Measurements from ENCODE around the gene BRIP1.

The BRIP1 gene

DNA sequence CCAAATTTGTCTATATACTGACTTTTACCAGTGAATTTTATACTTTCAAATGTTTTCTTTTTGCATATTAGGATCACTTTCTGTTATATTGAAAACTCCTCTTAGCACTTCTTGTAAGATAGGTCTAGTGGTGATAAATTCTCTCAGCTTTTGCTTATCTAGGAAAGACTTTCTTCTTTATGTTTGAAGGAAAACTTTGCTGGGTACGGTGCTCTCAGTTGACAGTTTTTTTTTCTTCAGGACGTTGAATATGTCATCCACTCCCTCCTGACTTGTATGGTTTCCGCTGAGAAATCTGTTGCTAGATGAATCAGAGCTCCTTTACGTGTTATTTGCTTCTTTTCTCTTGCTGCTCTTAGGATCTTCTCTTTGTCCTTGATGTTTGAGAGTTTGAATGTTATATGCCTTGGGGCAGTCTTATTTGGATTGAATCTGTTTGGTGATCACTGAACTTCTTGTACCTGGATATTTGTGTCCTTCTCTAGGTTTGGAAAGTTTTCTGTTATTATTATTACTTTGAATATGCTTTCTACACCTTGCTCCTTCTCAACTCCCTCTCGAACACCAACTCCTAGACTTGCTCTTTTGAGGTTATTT is 228.3 kb downstream of the BRIP1 start:
- TF ChIP-seq ZFP3 (CRISPR knock-in tag; IDR thresholded peaks at IDR 0.05), result no peak
- TF ChIP-seq, protein P1, sequence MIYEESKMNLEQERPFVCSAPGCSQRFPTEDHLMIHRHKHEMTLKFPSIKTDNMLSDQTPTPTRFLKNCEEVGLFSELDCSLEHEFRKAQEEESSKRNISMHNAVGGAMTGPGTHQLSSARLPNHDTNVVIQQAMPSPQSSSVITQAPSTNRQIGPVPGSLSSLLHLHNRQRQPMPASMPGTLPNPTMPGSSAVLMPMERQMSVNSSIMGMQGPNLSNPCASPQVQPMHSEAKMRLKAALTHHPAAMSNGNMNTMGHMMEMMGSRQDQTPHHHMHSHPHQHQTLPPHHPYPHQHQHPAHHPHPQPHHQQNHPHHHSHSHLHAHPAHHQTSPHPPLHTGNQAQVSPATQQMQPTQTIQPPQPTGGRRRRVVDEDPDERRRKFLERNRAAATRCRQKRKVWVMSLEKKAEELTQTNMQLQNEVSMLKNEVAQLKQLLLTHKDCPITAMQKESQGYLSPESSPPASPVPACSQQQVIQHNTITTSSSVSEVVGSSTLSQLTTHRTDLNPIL (CRISPR knock-in tag; IDR thresholded peaks at IDR 0.05; ENCODE audit: low read depth), result no peak
- TF ChIP-seq ZNF70 (CRISPR knock-in tag; IDR thresholded peaks at IDR 0.05), result no peak
- no peak for TF ChIP-seq ZNF565 (CRISPR knock-in tag; conservative IDR thresholded peaks at IDR 0.05; ENCODE audit: low read depth)
- no peak for TF ChIP-seq CSDC2 (CRISPR knock-in tag; IDR thresholded peaks at IDR 0.05)
- no peak for TF ChIP-seq RARB (CRISPR knock-in tag; IDR thresholded peaks at IDR 0.05)
- TF ChIP-seq ZC3H10 (CRISPR knock-in tag; IDR thresholded peaks at IDR 0.05), result no peak
- TF ChIP-seq TCF4 (CRISPR knock-in tag; IDR thresholded peaks at IDR 0.05; ENCODE audit: borderline replicate concordance), result no peak
- no peak for TF ChIP-seq ESRRG (CRISPR knock-in tag; IDR thresholded peaks at IDR 0.05)
- TF ChIP-seq PPARA (CRISPR knock-in tag; IDR thresholded peaks at IDR 0.05; ENCODE audit: borderline replicate concordance), result no peak
- TF ChIP-seq OSR1 (CRISPR knock-in tag; IDR thresholded peaks at IDR 0.05), result no peak
- TF ChIP-seq BACH2 (CRISPR knock-in tag; IDR thresholded peaks at IDR 0.05; ENCODE audit: borderline replicate concordance), result no peak
- TF ChIP-seq ARNTL (CRISPR knock-in tag; IDR thresholded peaks at IDR 0.05; ENCODE audit: borderline replicate concordance, low read depth), result no peak
- ATAC-seq, result no peak

DNA sequence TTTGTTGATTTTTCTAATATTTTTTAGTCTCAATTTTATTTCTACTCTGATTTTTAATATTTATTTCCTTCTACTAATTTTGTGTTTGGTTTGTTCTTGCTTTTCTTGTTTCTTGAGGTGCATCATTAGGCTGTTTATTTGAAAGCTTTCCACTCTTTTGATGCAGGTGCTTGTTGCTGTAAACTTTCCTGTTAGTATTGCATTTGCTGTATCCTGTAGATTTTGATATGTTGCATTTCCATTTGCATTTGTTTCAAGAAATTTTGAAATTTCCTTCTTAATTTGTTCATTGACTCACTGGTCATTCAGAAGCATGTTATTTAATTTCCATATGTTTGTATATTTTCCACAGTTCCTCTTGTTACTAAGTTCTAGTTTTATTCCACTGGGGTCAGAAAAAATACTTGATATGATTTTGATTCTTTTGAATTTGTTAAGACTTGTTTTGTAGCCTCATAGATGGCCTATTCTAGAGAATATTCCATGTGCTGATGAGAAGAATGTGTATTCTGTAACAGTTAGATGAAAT is 229.3 kb downstream of the BRIP1 start:
- no peak for ATAC-seq
- TF ChIP-seq ESRRG (CRISPR knock-in tag; IDR thresholded peaks at IDR 0.05) (no peak), GLIS3 (CRISPR knock-in tag; IDR thresholded peaks at IDR 0.05) (no peak), TOX (CRISPR knock-in tag; IDR thresholded peaks at IDR 0.05; ENCODE audit: borderline replicate concordance) (no peak), BACH2 (CRISPR knock-in tag; IDR thresholded peaks at IDR 0.05; ENCODE audit: borderline replicate concordance) (no peak), ZNF565 (CRISPR knock-in tag; conservative IDR thresholded peaks at IDR 0.05; ENCODE audit: low read depth) (no peak), ZC3H10 (CRISPR knock-in tag; IDR thresholded peaks at IDR 0.05) (no peak), RARB (CRISPR knock-in tag; IDR thresholded peaks at IDR 0.05) (no peak)
- TF ChIP-seq, protein P2, sequence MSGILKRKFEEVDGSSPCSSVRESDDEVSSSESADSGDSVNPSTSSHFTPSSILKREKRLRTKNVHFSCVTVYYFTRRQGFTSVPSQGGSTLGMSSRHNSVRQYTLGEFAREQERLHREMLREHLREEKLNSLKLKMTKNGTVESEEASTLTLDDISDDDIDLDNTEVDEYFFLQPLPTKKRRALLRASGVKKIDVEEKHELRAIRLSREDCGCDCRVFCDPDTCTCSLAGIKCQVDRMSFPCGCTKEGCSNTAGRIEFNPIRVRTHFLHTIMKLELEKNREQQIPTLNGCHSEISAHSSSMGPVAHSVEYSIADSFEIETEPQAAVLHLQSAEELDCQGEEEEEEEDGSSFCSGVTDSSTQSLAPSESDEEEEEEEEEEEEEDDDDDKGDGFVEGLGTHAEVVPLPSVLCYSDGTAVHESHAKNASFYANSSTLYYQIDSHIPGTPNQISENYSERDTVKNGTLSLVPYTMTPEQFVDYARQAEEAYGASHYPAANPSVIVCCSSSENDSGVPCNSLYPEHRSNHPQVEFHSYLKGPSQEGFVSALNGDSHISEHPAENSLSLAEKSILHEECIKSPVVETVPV (CRISPR knock-in tag; IDR thresholded peaks at IDR 0.05), result no peak
- TF ChIP-seq, protein P3, sequence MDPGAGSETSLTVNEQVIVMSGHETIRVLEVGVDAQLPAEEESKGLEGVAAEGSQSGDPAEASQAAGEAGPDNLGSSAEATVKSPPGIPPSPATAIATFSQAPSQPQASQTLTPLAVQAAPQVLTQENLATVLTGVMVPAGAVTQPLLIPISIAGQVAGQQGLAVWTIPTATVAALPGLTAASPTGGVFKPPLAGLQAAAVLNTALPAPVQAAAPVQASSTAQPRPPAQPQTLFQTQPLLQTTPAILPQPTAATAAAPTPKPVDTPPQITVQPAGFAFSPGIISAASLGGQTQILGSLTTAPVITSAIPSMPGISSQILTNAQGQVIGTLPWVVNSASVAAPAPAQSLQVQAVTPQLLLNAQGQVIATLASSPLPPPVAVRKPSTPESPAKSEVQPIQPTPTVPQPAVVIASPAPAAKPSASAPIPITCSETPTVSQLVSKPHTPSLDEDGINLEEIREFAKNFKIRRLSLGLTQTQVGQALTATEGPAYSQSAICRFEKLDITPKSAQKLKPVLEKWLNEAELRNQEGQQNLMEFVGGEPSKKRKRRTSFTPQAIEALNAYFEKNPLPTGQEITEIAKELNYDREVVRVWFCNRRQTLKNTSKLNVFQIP (CRISPR knock-in tag; IDR thresholded peaks at IDR 0.05; ENCODE audit: borderline replicate concordance, low read depth), result no peak
- TF ChIP-seq, protein P1 (CRISPR knock-in tag; IDR thresholded peaks at IDR 0.05; ENCODE audit: low read depth), result no peak

DNA sequence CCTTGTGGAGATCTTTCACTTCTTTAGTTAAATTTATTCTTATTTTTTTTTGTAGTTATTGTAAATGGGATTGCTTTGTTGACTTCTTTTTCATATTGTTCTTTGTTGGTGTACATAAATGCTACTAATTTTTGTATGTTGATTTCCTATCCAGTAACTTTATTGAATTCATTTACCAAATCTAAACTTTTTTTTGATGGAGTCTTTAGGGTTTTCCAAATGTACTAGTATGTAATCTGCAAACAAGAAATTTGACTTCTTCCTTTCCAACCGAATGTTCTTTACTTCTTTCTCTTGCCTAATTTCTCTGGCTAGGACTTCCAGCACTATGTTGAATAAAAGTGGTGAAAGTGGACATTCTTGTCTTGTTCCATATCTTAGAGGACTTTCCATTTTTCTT is 230.5 kb downstream of the BRIP1 start:
- no peak for ATAC-seq
- TF ChIP-seq ZFP3 (CRISPR knock-in tag; IDR thresholded peaks at IDR 0.05), result no peak
- TF ChIP-seq, protein P2 (CRISPR knock-in tag; IDR thresholded peaks at IDR 0.05), result no peak
- no peak for TF ChIP-seq BACH2 (CRISPR knock-in tag; IDR thresholded peaks at IDR 0.05; ENCODE audit: borderline replicate concordance)
- no peak for TF ChIP-seq TOX (CRISPR knock-in tag; IDR thresholded peaks at IDR 0.05; ENCODE audit: borderline replicate concordance)
- TF ChIP-seq ZC3H10 (CRISPR knock-in tag; IDR thresholded peaks at IDR 0.05), result no peak
- no peak for TF ChIP-seq ZNF565 (CRISPR knock-in tag; conservative IDR thresholded peaks at IDR 0.05; ENCODE audit: low read depth)
- no peak for TF ChIP-seq ZFP30 (CRISPR knock-in tag; IDR thresholded peaks at IDR 0.05)
- TF ChIP-seq PPARA (CRISPR knock-in tag; IDR thresholded peaks at IDR 0.05; ENCODE audit: borderline replicate concordance), result no peak
- TF ChIP-seq, protein P3 (CRISPR knock-in tag; IDR thresholded peaks at IDR 0.05; ENCODE audit: borderline replicate concordance, low read depth), result no peak
- TF ChIP-seq RARB (CRISPR knock-in tag; IDR thresholded peaks at IDR 0.05), result no peak
- TF ChIP-seq, protein P4, sequence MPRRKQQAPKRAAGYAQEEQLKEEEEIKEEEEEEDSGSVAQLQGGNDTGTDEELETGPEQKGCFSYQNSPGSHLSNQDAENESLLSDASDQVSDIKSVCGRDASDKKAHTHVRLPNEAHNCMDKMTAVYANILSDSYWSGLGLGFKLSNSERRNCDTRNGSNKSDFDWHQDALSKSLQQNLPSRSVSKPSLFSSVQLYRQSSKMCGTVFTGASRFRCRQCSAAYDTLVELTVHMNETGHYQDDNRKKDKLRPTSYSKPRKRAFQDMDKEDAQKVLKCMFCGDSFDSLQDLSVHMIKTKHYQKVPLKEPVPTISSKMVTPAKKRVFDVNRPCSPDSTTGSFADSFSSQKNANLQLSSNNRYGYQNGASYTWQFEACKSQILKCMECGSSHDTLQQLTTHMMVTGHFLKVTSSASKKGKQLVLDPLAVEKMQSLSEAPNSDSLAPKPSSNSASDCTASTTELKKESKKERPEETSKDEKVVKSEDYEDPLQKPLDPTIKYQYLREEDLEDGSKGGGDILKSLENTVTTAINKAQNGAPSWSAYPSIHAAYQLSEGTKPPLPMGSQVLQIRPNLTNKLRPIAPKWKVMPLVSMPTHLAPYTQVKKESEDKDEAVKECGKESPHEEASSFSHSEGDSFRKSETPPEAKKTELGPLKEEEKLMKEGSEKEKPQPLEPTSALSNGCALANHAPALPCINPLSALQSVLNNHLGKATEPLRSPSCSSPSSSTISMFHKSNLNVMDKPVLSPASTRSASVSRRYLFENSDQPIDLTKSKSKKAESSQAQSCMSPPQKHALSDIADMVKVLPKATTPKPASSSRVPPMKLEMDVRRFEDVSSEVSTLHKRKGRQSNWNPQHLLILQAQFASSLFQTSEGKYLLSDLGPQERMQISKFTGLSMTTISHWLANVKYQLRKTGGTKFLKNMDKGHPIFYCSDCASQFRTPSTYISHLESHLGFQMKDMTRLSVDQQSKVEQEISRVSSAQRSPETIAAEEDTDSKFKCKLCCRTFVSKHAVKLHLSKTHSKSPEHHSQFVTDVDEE (CRISPR knock-in tag; IDR thresholded peaks at IDR 0.05), result no peak
- TF ChIP-seq, protein P5, sequence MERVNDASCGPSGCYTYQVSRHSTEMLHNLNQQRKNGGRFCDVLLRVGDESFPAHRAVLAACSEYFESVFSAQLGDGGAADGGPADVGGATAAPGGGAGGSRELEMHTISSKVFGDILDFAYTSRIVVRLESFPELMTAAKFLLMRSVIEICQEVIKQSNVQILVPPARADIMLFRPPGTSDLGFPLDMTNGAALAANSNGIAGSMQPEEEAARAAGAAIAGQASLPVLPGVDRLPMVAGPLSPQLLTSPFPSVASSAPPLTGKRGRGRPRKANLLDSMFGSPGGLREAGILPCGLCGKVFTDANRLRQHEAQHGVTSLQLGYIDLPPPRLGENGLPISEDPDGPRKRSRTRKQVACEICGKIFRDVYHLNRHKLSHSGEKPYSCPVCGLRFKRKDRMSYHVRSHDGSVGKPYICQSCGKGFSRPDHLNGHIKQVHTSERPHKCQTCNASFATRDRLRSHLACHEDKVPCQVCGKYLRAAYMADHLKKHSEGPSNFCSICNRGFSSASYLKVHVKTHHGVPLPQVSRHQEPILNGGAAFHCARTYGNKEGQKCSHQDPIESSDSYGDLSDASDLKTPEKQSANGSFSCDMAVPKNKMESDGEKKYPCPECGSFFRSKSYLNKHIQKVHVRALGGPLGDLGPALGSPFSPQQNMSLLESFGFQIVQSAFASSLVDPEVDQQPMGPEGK (CRISPR knock-in tag; IDR thresholded peaks at IDR 0.05; ENCODE audit: borderline replicate concordance), result no peak
- TF ChIP-seq TCF4 (CRISPR knock-in tag; IDR thresholded peaks at IDR 0.05; ENCODE audit: borderline replicate concordance), result no peak
- TF ChIP-seq CSDC2 (CRISPR knock-in tag; IDR thresholded peaks at IDR 0.05), result no peak
- TF ChIP-seq ZNF70 (CRISPR knock-in tag; IDR thresholded peaks at IDR 0.05), result no peak
- no peak for TF ChIP-seq GLIS3 (CRISPR knock-in tag; IDR thresholded peaks at IDR 0.05)
- TF ChIP-seq ESRRG (CRISPR knock-in tag; IDR thresholded peaks at IDR 0.05), result no peak
- TF ChIP-seq ARNTL (CRISPR knock-in tag; IDR thresholded peaks at IDR 0.05; ENCODE audit: borderline replicate concordance, low read depth), result no peak

All from SK-N-SH treated with all-trans-retinoic acid at 6 μM for 48 hours (cell line).